GM18909 (cell line): Measurements from ENCODE around the gene TDRD9.

Source experiments
- ATAC-seq: cut with Tn5 transposase; IDR thresholded peaks from one replicate; pipeline ENCODE4 v1.9.1; 2021; ENCODE audit warnings: mild to moderate bottlenecking; ENCODE audit not compliant: unreplicated experiment, poor library complexity

Gene TDRD9

GRCh38 chr14:103890821-103891666 lies 37.2 kb upstream of the TDRD9 start:
- no peak for ATAC-seq

GRCh38 chr14:103891667-103892215 lies 36.5 kb upstream of the TDRD9 start:
- ATAC-seq, result no peak

- no peak for ATAC-seq
Measured at GRCh38 chr14:103892247-103892646, 36.0 kb upstream of the TDRD9 start.

- no peak for ATAC-seq
Measured at GRCh38 chr14:103894034-103894722, 34.1 kb upstream of the TDRD9 start.

- no peak for ATAC-seq
Measured at GRCh38 chr14:103894723-103895059, 33.6 kb upstream of the TDRD9 start.

- no peak for ATAC-seq
Measured at GRCh38 chr14:103896578-103896977, 31.7 kb upstream of the TDRD9 start.

GRCh38 chr14:103897075-103897947 lies 30.9 kb upstream of the TDRD9 start:
- ATAC-seq, result no peak

GRCh38 chr14:103898204-103898603 lies 30.1 kb upstream of the TDRD9 start:
- no peak for ATAC-seq

- no peak for ATAC-seq
Measured at GRCh38 chr14:103898711-103899110, 29.5 kb upstream of the TDRD9 start.

GRCh38 chr14:103899316-103899715 lies 28.9 kb upstream of the TDRD9 start:
- ATAC-seq, result no peak

- ATAC-seq, result no peak
Measured at GRCh38 chr14:103899833-103900232, 28.4 kb upstream of the TDRD9 start.

GRCh38 chr14:103904493-103905107 lies 23.7 kb upstream of the TDRD9 start:
- ATAC-seq, result no peak

- no peak for ATAC-seq
Measured at GRCh38 chr14:103905842-103906456, 22.3 kb upstream of the TDRD9 start.

GRCh38 chr14:103908580-103908979 lies 19.7 kb upstream of the TDRD9 start:
- no peak for ATAC-seq

- ATAC-seq, result no peak
Measured at GRCh38 chr14:103909531-103910261, 18.6 kb upstream of the TDRD9 start.

GRCh38 chr14:103910262-103910935 lies 17.9 kb upstream of the TDRD9 start:
- no peak for ATAC-seq

- ATAC-seq, result no peak
Measured at GRCh38 chr14:103910984-103911383, 17.3 kb upstream of the TDRD9 start.

GRCh38 chr14:103915616-103916015 lies 12.6 kb upstream of the TDRD9 start:
- no peak for ATAC-seq
